ENCODE results near the gene FCER1A.

FCER1A gene

DNA sequence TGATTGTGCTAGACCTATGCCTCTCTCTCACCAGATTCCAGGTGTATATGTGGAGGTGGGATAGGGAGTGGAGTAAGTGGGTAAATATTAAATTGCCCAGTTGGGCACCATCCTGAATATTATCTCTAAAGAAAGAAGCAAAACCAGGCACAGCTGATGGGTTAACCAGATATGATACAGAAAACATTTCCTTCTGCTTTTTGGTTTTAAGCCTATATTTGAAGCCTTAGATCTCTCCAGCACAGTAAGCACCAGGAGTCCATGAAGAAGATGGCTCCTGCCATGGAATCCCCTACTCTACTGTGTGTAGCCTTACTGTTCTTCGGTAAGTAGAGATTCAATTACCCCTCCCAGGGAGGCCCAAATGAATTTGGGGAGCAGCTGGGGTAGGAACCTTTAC is at the start of gene FCER1A:
TSS of gene FCER1A (plus strand) at position 242 of the 400 bp plus-strand sequence. CDS start at position 271, 29 bp downstream.
- TF ChIP-seq YY1 (IDR thresholded peaks at IDR 0.05; ENCODE audit: insufficient read depth, insufficient read length) (no peak), SUZ12 (IDR thresholded peaks at IDR 0.05; ENCODE audit: extremely low read depth, insufficient read depth, insufficient read length) (no peak), ZNF274 (IDR thresholded peaks at IDR 0.05; ENCODE audit: low read depth, low read length) (no peak)
- Histone ChIP-seq H3K4me3 (ENCODE audit: insufficient read length, low read depth) (no peak within 1 kb of the TSS), H3K9ac (ENCODE audit: insufficient read length, low read depth) (no peak within 1 kb of the TSS), H3K4me1 (ENCODE audit: insufficient read depth, insufficient read length) (no peaks in the 10 kb centered on the region), H3K9me3 (ENCODE audit: insufficient read depth, low read length) (no peaks in the 10 kb centered on the region), H3K36me3 (ENCODE audit: insufficient read depth, insufficient read length, low read length) (no peaks in the 10 kb centered on the region), H3K27me3 (ENCODE audit: insufficient read depth, insufficient read length) (no peaks in the 10 kb centered on the region)
- no peak for DNase-seq (ENCODE audit: low read depth, low spot score)

- TF ChIP-seq SUZ12 (IDR thresholded peaks at IDR 0.05; ENCODE audit: extremely low read depth, insufficient read depth, insufficient read length): no peak
- TF ChIP-seq ZNF274 (IDR thresholded peaks at IDR 0.05; ENCODE audit: low read depth, low read length): no peak
- TF ChIP-seq YY1 (IDR thresholded peaks at IDR 0.05; ENCODE audit: insufficient read depth, insufficient read length): no peak
- H3K36me3 ChIP-seq (ENCODE audit: insufficient read depth, insufficient read length, low read length): no peaks in the 10 kb centered on the region
- H3K27me3 ChIP-seq (ENCODE audit: insufficient read depth, insufficient read length): no peaks in the 10 kb centered on the region
- H3K4me1 ChIP-seq (ENCODE audit: insufficient read depth, insufficient read length): no peaks in the 10 kb centered on the region
- H3K9me3 ChIP-seq (ENCODE audit: insufficient read depth, low read length): no peaks in the 10 kb centered on the region
- DNase-seq (ENCODE audit: low read depth, low spot score): no peak
- no peak overlapping the region for H3K4me3 ChIP-seq (ENCODE audit: insufficient read length, low read depth)
- no peak overlapping the region for H3K9ac ChIP-seq (ENCODE audit: insufficient read length, low read depth)
Measured at GRCh38 chr1:159261311-159261710, 40.8 kb upstream of the FCER1A start.

DNA sequence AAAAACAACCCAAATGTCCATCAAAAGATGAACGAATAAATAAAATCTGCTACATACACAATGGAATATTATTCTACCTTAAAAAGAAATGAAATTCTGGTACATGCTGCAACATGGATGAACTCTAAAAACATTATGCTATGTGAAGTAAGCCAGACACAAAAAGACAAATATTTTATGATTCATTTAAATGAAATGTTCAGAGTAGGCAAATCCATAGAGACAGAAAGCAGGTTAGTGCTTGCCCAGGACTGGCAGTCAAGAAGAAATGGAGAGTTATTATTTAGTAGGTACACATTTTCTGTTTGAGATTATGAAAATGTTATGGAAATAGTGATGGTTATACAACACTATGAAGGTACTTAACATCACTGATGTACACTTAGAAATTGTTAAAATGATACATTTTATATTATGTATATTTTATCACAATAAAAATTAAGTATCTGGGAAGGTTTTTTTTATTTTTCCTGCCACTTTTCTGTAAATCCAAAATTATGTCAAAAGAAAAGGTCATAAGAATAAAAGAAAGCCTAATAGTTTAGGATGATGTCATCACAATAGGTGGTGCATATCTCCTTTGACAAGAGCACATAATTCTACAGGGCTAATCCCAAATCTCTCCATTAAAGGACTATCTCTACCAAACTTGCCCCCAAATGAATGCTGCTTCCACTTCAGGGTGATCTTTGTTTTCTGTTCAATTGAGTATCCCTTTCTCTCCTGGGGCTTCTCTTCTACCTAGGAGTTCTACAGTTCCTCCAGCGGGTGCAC is 40.2 kb upstream of the FCER1A start:
- Histone ChIP-seq H3K9ac (ENCODE audit: insufficient read length, low read depth) (no peak overlapping the region), H3K27me3 (ENCODE audit: insufficient read depth, insufficient read length) (no peaks in the 10 kb centered on the region), H3K4me1 (ENCODE audit: insufficient read depth, insufficient read length) (no peaks in the 10 kb centered on the region), H3K4me3 (ENCODE audit: insufficient read length, low read depth) (no peak overlapping the region), H3K9me3 (ENCODE audit: insufficient read depth, low read length) (no peaks in the 10 kb centered on the region), H3K36me3 (ENCODE audit: insufficient read depth, insufficient read length, low read length) (no peaks in the 10 kb centered on the region)
- DNase-seq (ENCODE audit: low read depth, low spot score): no peak
- TF ChIP-seq YY1 (IDR thresholded peaks at IDR 0.05; ENCODE audit: insufficient read depth, insufficient read length): no peak
- TF ChIP-seq SUZ12 (IDR thresholded peaks at IDR 0.05; ENCODE audit: extremely low read depth, insufficient read depth, insufficient read length): no peak
- TF ChIP-seq ZNF274 (IDR thresholded peaks at IDR 0.05; ENCODE audit: low read depth, low read length): no peak

DNA sequence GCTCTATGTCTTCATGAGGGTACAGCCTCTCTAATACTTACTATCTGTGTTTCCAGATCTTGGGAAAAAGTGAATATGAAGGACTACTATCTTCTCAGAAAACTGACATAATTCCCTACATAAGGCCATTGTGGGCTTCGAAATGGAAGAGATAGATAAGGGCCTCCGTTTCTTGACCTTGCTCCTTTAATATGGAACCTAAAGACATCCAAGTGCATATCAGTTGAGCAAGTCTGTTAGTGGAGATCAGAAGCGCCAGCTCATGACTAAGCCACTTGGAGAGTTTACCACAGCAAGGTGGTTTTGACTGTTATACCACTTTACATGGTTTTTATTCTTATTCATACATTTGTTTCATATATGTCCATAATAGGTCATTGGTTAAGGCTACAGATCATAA is 35.3 kb upstream of the FCER1A start:
- H3K27me3 ChIP-seq (ENCODE audit: insufficient read depth, insufficient read length): no peaks in the 10 kb centered on the region
- no peaks in the 10 kb centered on the region for H3K4me1 ChIP-seq (ENCODE audit: insufficient read depth, insufficient read length)
- H3K9me3 ChIP-seq (ENCODE audit: insufficient read depth, low read length): no peaks in the 10 kb centered on the region
- no peak overlapping the region for H3K9ac ChIP-seq (ENCODE audit: insufficient read length, low read depth)
- H3K4me3 ChIP-seq (ENCODE audit: insufficient read length, low read depth): no peak overlapping the region
- DNase-seq (ENCODE audit: low read depth, low spot score): no peak
- TF ChIP-seq SUZ12 (IDR thresholded peaks at IDR 0.05; ENCODE audit: extremely low read depth, insufficient read depth, insufficient read length): no peak
- TF ChIP-seq ZNF274 (IDR thresholded peaks at IDR 0.05; ENCODE audit: low read depth, low read length): no peak
- TF ChIP-seq YY1 (IDR thresholded peaks at IDR 0.05; ENCODE audit: insufficient read depth, insufficient read length): no peak
- H3K36me3 ChIP-seq (ENCODE audit: insufficient read depth, insufficient read length, low read length): no peaks in the 10 kb centered on the region

GRCh38 chr1:159274631-159275030 is 27.5 kb upstream of the FCER1A start:
- Histone ChIP-seq H3K36me3 (ENCODE audit: insufficient read depth, insufficient read length, low read length) (no peaks in the 10 kb centered on the region), H3K4me3 (ENCODE audit: insufficient read length, low read depth) (no peak overlapping the region), H3K4me1 (ENCODE audit: insufficient read depth, insufficient read length) (no peaks in the 10 kb centered on the region), H3K9me3 (ENCODE audit: insufficient read depth, low read length) (no peaks in the 10 kb centered on the region), H3K9ac (ENCODE audit: insufficient read length, low read depth) (no peak overlapping the region), H3K27me3 (ENCODE audit: insufficient read depth, insufficient read length) (no peaks in the 10 kb centered on the region)
- no peak for DNase-seq (ENCODE audit: low read depth, low spot score)
- no peak for TF ChIP-seq YY1 (IDR thresholded peaks at IDR 0.05; ENCODE audit: insufficient read depth, insufficient read length)
- TF ChIP-seq SUZ12 (IDR thresholded peaks at IDR 0.05; ENCODE audit: extremely low read depth, insufficient read depth, insufficient read length): no peak
- TF ChIP-seq ZNF274 (IDR thresholded peaks at IDR 0.05; ENCODE audit: low read depth, low read length): no peak

DNA sequence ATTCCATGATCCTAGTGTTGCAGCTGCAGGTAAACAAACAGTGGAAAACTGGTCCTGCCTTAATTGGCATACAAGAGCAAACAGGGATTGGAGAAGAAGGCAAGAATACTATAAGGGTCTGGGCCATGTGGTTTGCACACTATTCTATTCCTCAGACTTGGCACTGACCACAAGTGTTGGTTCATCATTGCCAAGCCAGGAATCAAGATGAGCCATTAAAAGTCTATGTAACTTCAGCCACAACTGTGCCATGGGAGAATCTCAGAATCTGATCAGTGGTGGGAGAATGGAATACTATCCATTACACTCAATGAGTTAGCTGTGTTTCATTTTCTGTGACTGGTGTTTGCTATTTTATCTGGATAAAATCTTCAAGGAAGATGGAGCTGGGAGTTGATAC is 26.2 kb upstream of the FCER1A start:
- H3K4me3 ChIP-seq (ENCODE audit: insufficient read length, low read depth): no peak overlapping the region
- H3K9me3 ChIP-seq (ENCODE audit: insufficient read depth, low read length): no peaks in the 10 kb centered on the region
- TF ChIP-seq ZNF274 (IDR thresholded peaks at IDR 0.05; ENCODE audit: low read depth, low read length): no peak
- TF ChIP-seq YY1 (IDR thresholded peaks at IDR 0.05; ENCODE audit: insufficient read depth, insufficient read length): no peak
- TF ChIP-seq SUZ12 (IDR thresholded peaks at IDR 0.05; ENCODE audit: extremely low read depth, insufficient read depth, insufficient read length): no peak

DNA sequence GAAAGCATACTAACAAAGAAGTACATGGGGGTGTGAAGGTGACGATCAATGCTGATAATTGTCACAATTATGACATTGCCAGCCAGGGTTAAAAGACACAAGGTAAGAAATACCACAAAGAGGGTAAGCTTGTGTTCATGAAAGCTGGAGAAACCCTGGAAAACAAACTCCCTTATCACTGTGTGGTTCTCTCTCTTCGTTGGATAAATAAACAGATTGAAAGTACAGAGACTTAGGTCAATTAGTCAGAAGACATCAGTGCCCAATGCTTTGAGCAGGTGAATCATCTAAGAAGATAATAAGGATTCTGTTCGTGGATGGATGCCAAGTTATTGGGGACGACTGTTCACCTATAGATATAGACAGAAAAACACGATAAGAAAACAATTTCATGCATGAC is 22.4 kb upstream of the FCER1A start:
- no peak overlapping the region for H3K9ac ChIP-seq (ENCODE audit: insufficient read length, low read depth)
- no peak for DNase-seq (ENCODE audit: low read depth, low spot score)
- H3K27me3 ChIP-seq (ENCODE audit: insufficient read depth, insufficient read length): no peaks in the 10 kb centered on the region
- H3K36me3 ChIP-seq (ENCODE audit: insufficient read depth, insufficient read length, low read length): no peaks in the 10 kb centered on the region
- no peaks in the 10 kb centered on the region for H3K4me1 ChIP-seq (ENCODE audit: insufficient read depth, insufficient read length)
- H3K4me3 ChIP-seq (ENCODE audit: insufficient read length, low read depth): no peak overlapping the region
- H3K9me3 ChIP-seq (ENCODE audit: insufficient read depth, low read length): no peaks in the 10 kb centered on the region
- TF ChIP-seq YY1 (IDR thresholded peaks at IDR 0.05; ENCODE audit: insufficient read depth, insufficient read length): no peak
- no peak for TF ChIP-seq SUZ12 (IDR thresholded peaks at IDR 0.05; ENCODE audit: extremely low read depth, insufficient read depth, insufficient read length)
- no peak for TF ChIP-seq ZNF274 (IDR thresholded peaks at IDR 0.05; ENCODE audit: low read depth, low read length)

More for the DNA sequence above, 26.2 kb upstream of the FCER1A start:
- Histone ChIP-seq H3K36me3 (ENCODE audit: insufficient read depth, insufficient read length, low read length) (no peaks in the 10 kb centered on the region), H3K4me1 (ENCODE audit: insufficient read depth, insufficient read length) (no peaks in the 10 kb centered on the region), H3K27me3 (ENCODE audit: insufficient read depth, insufficient read length) (no peaks in the 10 kb centered on the region), H3K9ac (ENCODE audit: insufficient read length, low read depth) (no peak overlapping the region)
- no peak for DNase-seq (ENCODE audit: low read depth, low spot score)
